Calu3 (cell line): ENCODE results near the gene APOBEC3B. TPM values are rescaled to one million over a fixed set of nuclear protein-coding genes. Genes with fewer than 3 reads are reported as not detected.

Experiments
- BruUV-seq: library from RNA; stranded (reverse); fragments of 400-500 nt; replicated peaks from 2 replicates; lab custom pipeline; 2021; lab: Mats Ljungman, UMichigan
- CTCF ChIA-PET: fragments of 300-600 bp; sonication (Branson Sonifier 250); formaldehyde crosslinking; loops from one replicate; lab custom pipeline; 2022; ENCODE audit warnings: antibody characterized with exemption; lab: Charles Lee
- DNase-seq: peaks from one replicate; pipeline ENCODE4 v3.0.0; 2022
- H3K27ac Mint-ChIP-seq: one replicate; pipeline ENCODE4 v1.8.0; 2022; ENCODE audit warnings: mixed read lengths; ENCODE audit not compliant: unreplicated experiment
- H3K27me3 Mint-ChIP-seq: one replicate; pipeline ENCODE4 v1.8.0; 2022; ENCODE audit warnings: mixed read lengths; ENCODE audit not compliant: unreplicated experiment
- H3K36me3 Mint-ChIP-seq: one replicate; pipeline ENCODE4 v1.8.0; 2022; ENCODE audit warnings: mild to moderate bottlenecking, moderate library complexity, mixed read lengths; ENCODE audit not compliant: insufficient read depth, unreplicated experiment
- H3K4me1 Mint-ChIP-seq: one replicate; pipeline ENCODE4 v1.8.0; 2022; ENCODE audit warnings: mild to moderate bottlenecking, low read depth, mixed read lengths; ENCODE audit not compliant: unreplicated experiment
- H3K4me3 Mint-ChIP-seq: one replicate; pipeline ENCODE4 v1.8.0; 2022; ENCODE audit warnings: mild to moderate bottlenecking, low read depth, moderate library complexity, mixed read lengths; ENCODE audit not compliant: unreplicated experiment
- H3K9me3 Mint-ChIP-seq: one replicate; pipeline ENCODE4 v1.8.0; 2022; ENCODE audit warnings: low read depth, mixed read lengths; ENCODE audit not compliant: unreplicated experiment
- CTCF ChIP-seq: fragments of 200-600 bp; IDR thresholded peaks from one replicate; pipeline ENCODE4 v1.8.0; 2022; ENCODE audit warnings: antibody characterized with exemption; ENCODE audit not compliant: unreplicated experiment
- intact Hi-C: fragments of 100-400 bp; cut with micrococcal nuclease; formaldehyde crosslinking; loops from one replicate; pipeline ENCODE4 v1.10.0; 2022; ENCODE audit not compliant: unreplicated experiment
- total RNA-seq: library from RNA; stranded (reverse); gene quantifications from 2 replicates; pipeline ENCODE4 v1.2.3, GENCODE V29; 2022

Gene APOBEC3B
- total RNA-seq, 1 experiment from 2014 or later = 43.3 TPM

- CTCF ChIA-PET = no interaction called here
- peak; percentile 36 for DNase-seq
- Mint-ChIP-seq H3K27me3 (peaks cover 5% of the 10 kb centered on the region), H3K27ac (no peak overlapping the region), H3K4me3 (peak overlapping the region; percentile 10), H3K9me3 (no peaks in the 10 kb centered on the region), H3K36me3 (no peaks in the 10 kb centered on the region), H3K4me1 (peaks cover 9% of the 10 kb centered on the region)
- no peak for TF ChIP-seq CTCF
- no TSS peak for BruUV-seq
- intact Hi-C loops = no loop called here
Measured at GRCh38 chr22:38963872-38964271, 18.3 kb upstream of the APOBEC3B start.

GRCh38 chr22:38964306-38964705 lies 17.8 kb upstream of the APOBEC3B start:
- no peak for DNase-seq
- Mint-ChIP-seq H3K4me1 (peaks cover 9% of the 10 kb centered on the region), H3K27me3 (peaks cover under 1% of the 10 kb centered on the region), H3K4me3 (peak overlapping the region; percentile 10), H3K27ac (no peak overlapping the region), H3K9me3 (no peaks in the 10 kb centered on the region), H3K36me3 (no peaks in the 10 kb centered on the region)
- no peak for TF ChIP-seq CTCF
- CTCF ChIA-PET = no interaction called here
- intact Hi-C loops = no loop called here
- no TSS peak for BruUV-seq

- no peak for DNase-seq
- H3K27me3 Mint-ChIP-seq = no peaks in the 10 kb centered on the region
- no peak overlapping the region for H3K27ac Mint-ChIP-seq
- no peaks in the 10 kb centered on the region for H3K9me3 Mint-ChIP-seq
- CTCF ChIA-PET = no interaction called here
- no peak for TF ChIP-seq CTCF
- peaks cover 9% of the 10 kb centered on the region for H3K4me1 Mint-ChIP-seq
- no TSS peak for BruUV-seq
- no peaks in the 10 kb centered on the region for H3K36me3 Mint-ChIP-seq
- no peak overlapping the region for H3K4me3 Mint-ChIP-seq
- intact Hi-C loops = no loop called here
Measured at GRCh38 chr22:38964989-38965388, 17.2 kb upstream of the APOBEC3B start.

GRCh38 chr22:38965614-38966379 lies 16.4 kb upstream of the APOBEC3B start:
- Mint-ChIP-seq H3K4me1 (peaks cover 16% of the 10 kb centered on the region), H3K27ac (no peak overlapping the region), H3K36me3 (no peaks in the 10 kb centered on the region), H3K9me3 (no peaks in the 10 kb centered on the region), H3K4me3 (no peak overlapping the region), H3K27me3 (peaks cover 4% of the 10 kb centered on the region)
- intact Hi-C loops = no loop called here
- CTCF ChIA-PET = interaction anchor here (0.6 to 1.1 kb wide), 2 partner anchors 35 to 96 kb away, joined by 3 read pairs; no protein-coding TSS in a partner anchor
- BruUV-seq = no TSS peak
- DNase-seq = no peak
- TF ChIP-seq CTCF = no peak
